ENCODE data around the gene L3MBTL3.

L3MBTL3 gene

DNA sequence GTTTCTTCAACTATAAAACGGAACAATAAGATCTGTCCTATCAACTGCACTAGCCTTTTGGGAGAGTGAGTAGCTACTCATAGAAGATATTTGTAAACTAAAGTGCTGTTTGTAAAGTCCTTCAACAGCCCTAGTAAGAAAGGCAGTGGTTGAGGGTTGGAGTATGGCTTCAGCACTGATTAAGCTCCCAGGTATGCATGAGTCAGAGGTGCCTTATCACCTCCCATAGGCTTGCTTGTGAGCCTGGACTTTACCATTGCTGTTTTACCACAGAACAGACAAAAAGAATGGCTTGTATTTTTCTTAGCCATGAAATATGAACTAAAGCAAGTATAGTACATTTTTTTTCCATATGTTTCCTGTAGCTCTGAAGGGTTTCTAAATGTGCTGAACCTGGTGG, 160.3 kb downstream of the L3MBTL3 start:
- TF ChIP-seq, protein P1, sequence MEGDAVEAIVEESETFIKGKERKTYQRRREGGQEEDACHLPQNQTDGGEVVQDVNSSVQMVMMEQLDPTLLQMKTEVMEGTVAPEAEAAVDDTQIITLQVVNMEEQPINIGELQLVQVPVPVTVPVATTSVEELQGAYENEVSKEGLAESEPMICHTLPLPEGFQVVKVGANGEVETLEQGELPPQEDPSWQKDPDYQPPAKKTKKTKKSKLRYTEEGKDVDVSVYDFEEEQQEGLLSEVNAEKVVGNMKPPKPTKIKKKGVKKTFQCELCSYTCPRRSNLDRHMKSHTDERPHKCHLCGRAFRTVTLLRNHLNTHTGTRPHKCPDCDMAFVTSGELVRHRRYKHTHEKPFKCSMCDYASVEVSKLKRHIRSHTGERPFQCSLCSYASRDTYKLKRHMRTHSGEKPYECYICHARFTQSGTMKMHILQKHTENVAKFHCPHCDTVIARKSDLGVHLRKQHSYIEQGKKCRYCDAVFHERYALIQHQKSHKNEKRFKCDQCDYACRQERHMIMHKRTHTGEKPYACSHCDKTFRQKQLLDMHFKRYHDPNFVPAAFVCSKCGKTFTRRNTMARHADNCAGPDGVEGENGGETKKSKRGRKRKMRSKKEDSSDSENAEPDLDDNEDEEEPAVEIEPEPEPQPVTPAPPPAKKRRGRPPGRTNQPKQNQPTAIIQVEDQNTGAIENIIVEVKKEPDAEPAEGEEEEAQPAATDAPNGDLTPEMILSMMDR (IDR thresholded peaks at IDR 0.05): no peak
- Histone ChIP-seq H2AFZ (no peak overlapping the region), H3K27me3 (ENCODE audit: control insufficient read depth, insufficient read depth, low read length) (no peaks in the 10 kb centered on the region), H3K4me2 (ENCODE audit: low read length) (no peak overlapping the region), H3K79me2 (no peaks in the 10 kb centered on the region), H3K27ac (no peak overlapping the region), H3K9ac (no peak overlapping the region), H3K4me3 (ENCODE audit: low read depth, low read length) (no peak overlapping the region), H3K4me1 (no peaks in the 10 kb centered on the region), H3K9me3 (ENCODE audit: control insufficient read depth, low read length) (no peaks in the 10 kb centered on the region), H3K36me3 (ENCODE audit: control insufficient read depth, insufficient read depth, low read length) (no peaks in the 10 kb centered on the region)

DNA sequence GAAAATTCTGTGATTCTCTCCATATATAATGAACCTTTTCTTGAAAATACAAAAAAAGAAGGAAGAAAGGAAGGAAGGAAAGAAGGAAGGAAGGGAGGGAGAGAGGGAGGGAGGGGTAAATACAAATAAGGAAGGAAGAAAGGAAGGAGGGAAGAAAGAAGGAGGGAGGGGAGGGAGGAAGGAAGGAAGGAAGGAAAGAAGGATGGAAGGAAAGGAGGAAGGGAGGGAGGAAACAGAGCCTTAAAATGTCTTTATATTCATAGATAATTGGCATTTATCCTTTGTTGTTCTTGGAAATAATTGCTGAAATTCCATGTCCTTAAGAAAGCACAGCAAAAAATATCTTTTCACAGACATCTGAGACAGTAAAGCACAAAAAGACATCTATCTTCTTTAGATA, 164.1 kb downstream of the L3MBTL3 start:
- Histone ChIP-seq H3K4me2 (ENCODE audit: low read length) (no peak overlapping the region), H2AFZ (no peak overlapping the region), H3K36me3 (ENCODE audit: control insufficient read depth, insufficient read depth, low read length) (no peaks in the 10 kb centered on the region), H3K4me3 (ENCODE audit: low read depth, low read length) (no peak overlapping the region), H3K27ac (no peak overlapping the region), H3K9me3 (ENCODE audit: control insufficient read depth, low read length) (no peaks in the 10 kb centered on the region), H3K79me2 (no peaks in the 10 kb centered on the region), H3K9ac (no peak overlapping the region), H3K27me3 (ENCODE audit: control insufficient read depth, insufficient read depth, low read length) (no peaks in the 10 kb centered on the region), H3K4me1 (no peaks in the 10 kb centered on the region)
- TF ChIP-seq, protein P1 (IDR thresholded peaks at IDR 0.05): no peak

DNA sequence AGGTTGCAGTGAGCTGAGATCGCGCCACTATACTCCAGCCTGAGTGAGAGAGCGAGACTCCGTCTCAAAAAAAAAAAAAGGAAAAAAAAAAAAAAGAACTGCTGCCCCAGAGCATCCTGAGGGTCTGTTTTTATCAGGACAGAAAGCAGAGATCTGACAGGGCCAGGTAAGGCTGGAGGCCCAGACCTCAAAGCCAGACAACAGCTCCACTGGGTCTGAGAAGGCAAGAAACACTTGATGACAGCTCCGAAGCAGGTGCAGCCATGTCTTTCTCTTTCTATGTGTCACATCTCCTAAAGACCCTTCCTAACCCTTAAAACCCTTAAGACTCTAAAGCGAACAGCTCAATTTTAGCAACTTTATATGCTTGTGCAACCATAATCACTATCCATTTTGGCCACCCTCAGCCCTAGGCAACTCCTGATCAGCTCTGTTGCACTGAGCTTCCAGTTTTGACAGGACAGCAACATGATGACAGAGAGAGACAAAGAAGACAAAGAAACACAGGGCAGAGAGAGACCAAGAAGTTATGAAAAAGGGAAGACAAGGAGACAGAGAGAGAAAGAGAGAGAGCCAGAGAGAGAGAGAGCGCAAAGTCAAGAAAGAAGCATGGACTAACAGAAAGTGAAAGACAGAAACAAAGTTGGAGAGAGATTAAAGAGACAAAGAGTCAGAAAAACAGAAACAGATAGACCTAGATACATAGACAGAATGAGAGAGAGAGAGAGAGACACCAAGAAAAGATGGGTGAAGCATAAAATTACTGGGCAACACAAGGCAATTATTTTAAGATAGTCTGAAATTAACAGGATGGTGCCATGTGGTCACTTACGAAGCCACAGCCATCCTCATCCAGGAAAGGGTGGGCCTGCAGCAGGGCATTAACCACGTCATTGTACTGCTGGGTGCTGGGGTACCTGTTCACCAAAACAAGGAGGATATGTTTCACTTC, 165.2 kb downstream of the L3MBTL3 start:
- H3K79me2 ChIP-seq: no peaks in the 10 kb centered on the region
- no peaks in the 10 kb centered on the region for H3K4me1 ChIP-seq
- no peaks in the 10 kb centered on the region for H3K9me3 ChIP-seq (ENCODE audit: control insufficient read depth, low read length)
- H3K27me3 ChIP-seq (ENCODE audit: control insufficient read depth, insufficient read depth, low read length): no peaks in the 10 kb centered on the region
- no peak overlapping the region for H2AFZ ChIP-seq
- H3K4me3 ChIP-seq (ENCODE audit: low read depth, low read length): no peak overlapping the region
- TF ChIP-seq, protein P1 (IDR thresholded peaks at IDR 0.05): no peak
- H3K9ac ChIP-seq: no peak overlapping the region
- H3K4me2 ChIP-seq (ENCODE audit: low read length): no peak overlapping the region
- no peaks in the 10 kb centered on the region for H3K36me3 ChIP-seq (ENCODE audit: control insufficient read depth, insufficient read depth, low read length)
- H3K27ac ChIP-seq: no peak overlapping the region

DNA sequence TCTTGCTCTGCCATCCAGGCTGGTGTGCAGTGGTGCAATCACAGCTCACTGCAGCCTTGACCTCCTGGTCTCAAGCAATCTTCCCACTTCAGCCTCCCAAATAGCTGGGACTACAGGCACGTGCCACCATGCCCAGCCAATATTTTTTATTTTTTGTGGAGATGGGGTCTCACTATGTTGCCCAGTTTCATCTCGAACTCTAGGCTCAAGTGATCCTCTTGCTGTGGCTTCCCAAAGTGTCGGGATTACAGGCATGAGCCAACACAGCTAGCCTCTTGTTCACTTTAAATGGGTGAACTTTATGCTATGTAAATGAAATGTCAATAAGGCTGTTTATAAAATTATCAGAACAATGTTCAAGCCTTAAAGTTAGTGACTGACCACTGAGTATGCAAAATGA, 167.3 kb downstream of the L3MBTL3 start:
- Histone ChIP-seq H3K9me3 (ENCODE audit: control insufficient read depth, low read length) (no peaks in the 10 kb centered on the region), H3K79me2 (no peaks in the 10 kb centered on the region), H3K4me2 (ENCODE audit: low read length) (no peak overlapping the region), H3K27ac (no peak overlapping the region), H3K27me3 (ENCODE audit: control insufficient read depth, insufficient read depth, low read length) (no peaks in the 10 kb centered on the region), H3K4me1 (no peaks in the 10 kb centered on the region), H3K4me3 (ENCODE audit: low read depth, low read length) (no peak overlapping the region), H2AFZ (no peak overlapping the region), H3K9ac (no peak overlapping the region), H3K36me3 (ENCODE audit: control insufficient read depth, insufficient read depth, low read length) (no peaks in the 10 kb centered on the region)
- TF ChIP-seq, protein P1 (IDR thresholded peaks at IDR 0.05): no peak

All from parathyroid adenoma (tissue), 2 donors.